Endothelial cell of umbilical vein (primary cell): Measurements from ENCODE around the gene KCNMA1.

ENCODE experiments used
- CTCF ChIP-seq, 2 donors: IDR thresholded peaks; 1 replicate in 1 of 2; 2 replicates in 1 of 2; pipeline ENCODE4 v1.5.1; 2011; ENCODE audit warnings: low read length in 2 of 2, mild to moderate bottlenecking in 2 of 2, moderate library complexity in 2 of 2, control low read depth in 1 of 2, inconsistent platforms in 1 of 2, low read depth in 1 of 2; ENCODE audit not compliant: insufficient read depth in 1 of 2; ENCODE audit errors: extremely low read depth in 1 of 2
- EZH2 ChIP-seq: IDR thresholded peaks from 2 replicates; pipeline ENCODE4 v1.6.1; 2012; ENCODE audit warnings: borderline replicate concordance, low read depth, mild to moderate bottlenecking, moderate library complexity, low read length, inconsistent platforms; ENCODE audit not compliant: severe bottlenecking
- JUN ChIP-seq: IDR thresholded peaks from 2 replicates; pipeline ENCODE4 v1.6.1; 2011; ENCODE audit warnings: borderline replicate concordance, low read depth; ENCODE audit not compliant: insufficient read length, insufficient read depth
- POLR2A ChIP-seq: IDR thresholded peaks from 2 replicates; pipeline ENCODE4 v1.6.1; 2012; ENCODE audit warnings: low read depth, mild to moderate bottlenecking, control low read depth, low read length
- POLR2AphosphoS5 ChIP-seq: IDR thresholded peaks from 2 replicates; pipeline ENCODE4 v1.6.1; 2012; ENCODE audit warnings: low read depth, mild to moderate bottlenecking, control low read depth, low read length, moderate library complexity; ENCODE audit not compliant: insufficient read depth
- TF ChIP-seq, protein P1 (sequence below): IDR thresholded peaks from 2 replicates; pipeline ENCODE4 v1.6.1; 2011; ENCODE audit not compliant: insufficient read depth, insufficient read length

- TF ChIP-seq CTCF (IDR thresholded peaks at IDR 0.05; ENCODE audit: extremely low read depth in 1 of 2, insufficient read depth in 1 of 2, low read depth in 1 of 2, low read length in 2 of 2) = no peak
- TF ChIP-seq POLR2AphosphoS5 = no peak
- TF ChIP-seq, protein P1, sequence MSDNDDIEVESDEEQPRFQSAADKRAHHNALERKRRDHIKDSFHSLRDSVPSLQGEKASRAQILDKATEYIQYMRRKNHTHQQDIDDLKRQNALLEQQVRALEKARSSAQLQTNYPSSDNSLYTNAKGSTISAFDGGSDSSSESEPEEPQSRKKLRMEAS = no peak
- TF ChIP-seq POLR2A = no peak
- TF ChIP-seq JUN = no peak
- TF ChIP-seq EZH2 = no peak
Measured at GRCh38 chr10:77091597-77092165, 545.9 kb downstream of the KCNMA1 start.
